ENCODE results near the gene CRYBA2.

DNA sequence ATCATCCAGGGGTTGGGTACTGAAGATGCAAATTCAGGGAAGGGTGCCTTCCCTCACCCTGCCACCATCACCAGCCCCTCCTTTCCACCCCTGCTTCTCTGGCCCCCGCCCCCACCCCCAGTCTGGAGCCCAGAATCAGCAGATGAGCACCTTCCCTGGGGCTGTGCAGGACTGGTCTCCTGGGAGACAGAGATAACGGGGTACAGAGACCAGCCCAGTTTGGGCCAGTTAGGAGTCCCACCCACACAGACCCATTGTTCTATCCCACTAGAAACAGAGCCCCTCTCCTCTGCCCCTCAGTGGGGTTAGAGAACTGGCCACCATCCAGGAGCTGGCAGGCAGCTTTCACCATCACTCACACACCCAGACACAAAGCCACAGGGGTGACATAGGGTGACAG is 4.5 kb upstream of the CRYBA2 start:
- TF ChIP-seq, protein P1, sequence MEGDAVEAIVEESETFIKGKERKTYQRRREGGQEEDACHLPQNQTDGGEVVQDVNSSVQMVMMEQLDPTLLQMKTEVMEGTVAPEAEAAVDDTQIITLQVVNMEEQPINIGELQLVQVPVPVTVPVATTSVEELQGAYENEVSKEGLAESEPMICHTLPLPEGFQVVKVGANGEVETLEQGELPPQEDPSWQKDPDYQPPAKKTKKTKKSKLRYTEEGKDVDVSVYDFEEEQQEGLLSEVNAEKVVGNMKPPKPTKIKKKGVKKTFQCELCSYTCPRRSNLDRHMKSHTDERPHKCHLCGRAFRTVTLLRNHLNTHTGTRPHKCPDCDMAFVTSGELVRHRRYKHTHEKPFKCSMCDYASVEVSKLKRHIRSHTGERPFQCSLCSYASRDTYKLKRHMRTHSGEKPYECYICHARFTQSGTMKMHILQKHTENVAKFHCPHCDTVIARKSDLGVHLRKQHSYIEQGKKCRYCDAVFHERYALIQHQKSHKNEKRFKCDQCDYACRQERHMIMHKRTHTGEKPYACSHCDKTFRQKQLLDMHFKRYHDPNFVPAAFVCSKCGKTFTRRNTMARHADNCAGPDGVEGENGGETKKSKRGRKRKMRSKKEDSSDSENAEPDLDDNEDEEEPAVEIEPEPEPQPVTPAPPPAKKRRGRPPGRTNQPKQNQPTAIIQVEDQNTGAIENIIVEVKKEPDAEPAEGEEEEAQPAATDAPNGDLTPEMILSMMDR (IDR thresholded peaks at IDR 0.05; ENCODE audit: low read length): no peak
- TF ChIP-seq EZH2 (IDR thresholded peaks at IDR 0.05; ENCODE audit: borderline replicate concordance, low read length): no peak

Measured in OCI-LY1 (cell line).